GM12878 (cell line): ENCODE data around the gene HELZ. TPM values are rescaled to one million over a fixed set of nuclear protein-coding genes. Genes with fewer than 3 reads are reported as not detected.

Experiments used
- ATAC-seq: fragments of 200-7000 bp; cut with Tn5 transposase; 3 replicates; pipeline ENCODE4 v1.9.1; 2020; ENCODE audit warnings: mild to moderate bottlenecking, moderate library complexity
- BruUV-seq: library from RNA; stranded (reverse); fragments of 400-500 nt; replicated peaks from 2 replicates; lab custom pipeline; 2021; lab: Mats Ljungman, UMichigan
- CTCF ChIA-PET: fragments of 300-600 bp; sonication (Branson Sonifier 250); formaldehyde crosslinking; extraction: SDS; loops from one replicate; lab custom pipeline; 2021; ENCODE audit warnings: inconsistent platforms; lab: Yijun Ruan, JAX
- POLR2A ChIA-PET: fragments of 350-600 bp; formaldehyde crosslinking; extraction: SDS; loops from one replicate; lab custom pipeline; 2021; ENCODE audit warnings: inconsistent platforms; lab: Charles Lee
- RAD21 ChIA-PET: fragments of 300-600 bp; sonication (Branson Sonifier 250); formaldehyde crosslinking; loops from one replicate; lab custom pipeline; 2023; ENCODE audit warnings: antibody characterized with exemption; ENCODE audit not compliant: unreplicated experiment; lab: Charles Lee
- SMC1A ChIA-PET: fragments of 300-600 bp; sonication (Branson Sonifier 250); formaldehyde crosslinking; loops from one replicate; lab custom pipeline; 2023; ENCODE audit not compliant: unreplicated experiment, uncharacterized antibody; lab: Charles Lee
- DNase-seq: peaks from one replicate; pipeline ENCODE4 v3.0.0-alpha.2; 2011; ENCODE audit warnings: low read depth, low spot score
- FAIRE-seq: peaks from 3 replicates; lab custom pipeline; 2011; peaks lifted over from hg19 to GRCh38; lab: Jason Lieb, UNC
- H2AFZ ChIP-seq: 2 replicates; pipeline ENCODE4 v1.6.0; 2011; ENCODE audit warnings: low read depth, low read length, control low read depth; ENCODE audit not compliant: control insufficient read depth
- H3K27ac ChIP-seq: 2 replicates; pipeline ENCODE4 v1.5.1; 2011; ENCODE audit warnings: control low read depth; ENCODE audit not compliant: control insufficient read depth, insufficient read depth
- H3K27me3 ChIP-seq, 2 experiments: replicated peaks in 1 of 2; 2 replicates each; pipeline versions ENCODE4 v1.6.0 to v1.6.1; 2011; ENCODE audit warnings: low read length in 1 of 2; ENCODE audit not compliant: control insufficient read depth in 2 of 2, insufficient read depth in 2 of 2
- H3K36me3 ChIP-seq, 2 experiments: 2 replicates each; pipeline ENCODE4 v1.5.1; 2011; ENCODE audit warnings: low read length in 1 of 2; ENCODE audit not compliant: control insufficient read depth in 2 of 2, insufficient read depth in 2 of 2
- H3K4me1 ChIP-seq: 2 replicates; pipeline ENCODE4 v1.6.1; 2011; ENCODE audit warnings: mild to moderate bottlenecking, low read length, moderate library complexity, mixed read lengths; ENCODE audit not compliant: control insufficient read depth, insufficient read depth
- H3K4me2 ChIP-seq: 2 replicates; pipeline ENCODE4 v1.6.0; 2011; ENCODE audit warnings: control low read depth; ENCODE audit not compliant: control insufficient read depth, insufficient read depth
- H3K4me3 ChIP-seq: fragments of 200-600 bp; sonication (generic); 2 replicates; pipeline ENCODE4 v1.5.1; 2016
- H3K79me2 ChIP-seq: 2 replicates; pipeline ENCODE4 v1.6.0; 2011; ENCODE audit warnings: low read length; ENCODE audit not compliant: control insufficient read depth, insufficient read depth
- H3K9ac ChIP-seq: 2 replicates; pipeline ENCODE4 v1.8.0; 2011; ENCODE audit warnings: low read length, control low read depth, mixed read lengths; ENCODE audit not compliant: control insufficient read depth, insufficient read depth
- H3K9me3 ChIP-seq: replicated peaks from 3 replicates; pipeline ENCODE4 v1.5.1; 2011; ENCODE audit warnings: mild to moderate bottlenecking, low read length; ENCODE audit not compliant: control insufficient read depth, insufficient read depth
- H4K20me1 ChIP-seq: 2 replicates; pipeline ENCODE4 v1.6.0; 2011; ENCODE audit not compliant: control insufficient read depth, insufficient read depth
- ASH2L ChIP-seq: fragments of 300-600, 200-600 bp; sonication (generic); IDR thresholded peaks from 2 replicates; pipeline ENCODE4 v1.6.1; 2017; ENCODE audit warnings: low read depth, mild to moderate bottlenecking, borderline replicate concordance
- ATF3 ChIP-seq: IDR thresholded peaks from 2 replicates; pipeline ENCODE4 v1.6.1; 2011; ENCODE audit warnings: low read depth, mild to moderate bottlenecking, low read length, moderate library complexity, borderline replicate concordance; ENCODE audit errors: extremely low read depth
- CHD2 ChIP-seq: IDR thresholded peaks from 2 replicates; pipeline ENCODE4 v1.6.1; 2011; ENCODE audit warnings: low read depth, low read length, improper control_type of control experiment, borderline replicate concordance
- E2F4 ChIP-seq: IDR thresholded peaks from 2 replicates; pipeline ENCODE4 v1.6.1; 2012; ENCODE audit warnings: low read depth, low read length, improper control_type of control experiment
- ETV6 ChIP-seq, 2 experiments: fragments of 450-650 bp in 1 of 2; IDR thresholded peaks in 1 of 2; conservative IDR thresholded peaks in 1 of 2; 2 replicates each; pipeline ENCODE4 v1.6.1; 2014; ENCODE audit warnings: antibody characterized with exemption in 1 of 2, borderline replicate concordance in 1 of 2, low read depth in 1 of 2, mild to moderate bottlenecking in 1 of 2, moderate library complexity in 1 of 2
- NFXL1 ChIP-seq: fragments of 450-650 bp; IDR thresholded peaks from 2 replicates; pipeline ENCODE4 v1.6.1; 2017; ENCODE audit warnings: antibody characterized with exemption, mild to moderate bottlenecking, borderline replicate concordance
- RAD21 ChIP-seq: IDR thresholded peaks from 2 replicates; pipeline ENCODE4 v1.6.1; 2011; ENCODE audit warnings: mild to moderate bottlenecking, low read depth, low read length, moderate library complexity; ENCODE audit not compliant: insufficient read depth
- RFX5 ChIP-seq: IDR thresholded peaks from 2 replicates; pipeline ENCODE4 v1.6.1; 2011; ENCODE audit warnings: low read depth, low read length, improper control_type of control experiment
- YBX1 ChIP-seq: fragments of 450-650 bp; IDR thresholded peaks from 2 replicates; pipeline ENCODE4 v1.6.1; 2016; ENCODE audit warnings: antibody characterized with exemption
- WGBS: methylation state at CpG from one replicate; pipeline ENCODE4 v1.1.6; 2016; ENCODE audit warnings: low lambda C conversion rate; ENCODE audit not compliant: insufficient replicate concordance, insufficient coverage; ENCODE audit errors: missing lambda C conversion rate; 5-methylcytosine and 5-hydroxymethylcytosine counted together
- in situ Hi-C: fragments of 300-500 bp; cut with MboI; formaldehyde crosslinking; loops from 9 replicates; pipeline ENCODE4 v1.14.3; 2018; ENCODE audit warnings: mixed read lengths
- intact Hi-C: fragments of 100-400 bp; cut with micrococcal nuclease; formaldehyde crosslinking; loops from one replicate; pipeline ENCODE4 v1.14.2; 2022; ENCODE audit not compliant: unreplicated experiment
- polyA plus RNA-seq, 11 experiments: library from polyadenylated mRNA; depleted of rRNA in 4 of 11; unstranded in 6 of 11; stranded (reverse) in 5 of 11; fragments of >200 nt; fragmentation: Nextera tagmentation in 4 of 11; fragmentation: Illumina TruSeq in 1 of 11; extraction: Ambion mirVana in 4 of 11; extraction: Trizol in 1 of 11; gene quantifications; 1 replicate in 1 of 11; 2 replicates in 10 of 11; pipeline versions ENCODE4 v1.2.1 to v1.2.3, GENCODE V29; 2011 to 2016; ENCODE audit warnings: inconsistent platforms in 2 of 11, missing spikeins in 2 of 11, low read depth in 1 of 11
- total RNA-seq, 4 experiments: library from RNA; depleted of rRNA in 3 of 4; stranded (reverse); fragments of >200 nt in 3 of 4; fragmentation: Illumina TruSeq in 1 of 4; extraction: Trizol in 1 of 4; gene quantifications; 2 replicates each; pipeline versions ENCODE4 v1.2.1 to v1.2.3, GENCODE V29; 2013 to 2021
- TF ChIP-seq, protein P1 (sequence below): fragments of 450-650 bp; formaldehyde crosslinking; IDR thresholded peaks from 2 replicates; pipeline ENCODE4 v1.4.0; 2022; ENCODE audit warnings: mild to moderate bottlenecking, moderate library complexity
- TF ChIP-seq, protein P2 (sequence below): IDR thresholded peaks from 2 replicates; pipeline ENCODE4 v1.6.1; 2012; ENCODE audit warnings: mild to moderate bottlenecking, low read depth, low read length

The HELZ gene
- total and polyA plus RNA-seq, 10 of the 15 experiments (the other 5 are each of a cell fraction or from before 2014, with no cell fraction given): 1.5 to 36.8 (median 19.1) TPM

DNA sequence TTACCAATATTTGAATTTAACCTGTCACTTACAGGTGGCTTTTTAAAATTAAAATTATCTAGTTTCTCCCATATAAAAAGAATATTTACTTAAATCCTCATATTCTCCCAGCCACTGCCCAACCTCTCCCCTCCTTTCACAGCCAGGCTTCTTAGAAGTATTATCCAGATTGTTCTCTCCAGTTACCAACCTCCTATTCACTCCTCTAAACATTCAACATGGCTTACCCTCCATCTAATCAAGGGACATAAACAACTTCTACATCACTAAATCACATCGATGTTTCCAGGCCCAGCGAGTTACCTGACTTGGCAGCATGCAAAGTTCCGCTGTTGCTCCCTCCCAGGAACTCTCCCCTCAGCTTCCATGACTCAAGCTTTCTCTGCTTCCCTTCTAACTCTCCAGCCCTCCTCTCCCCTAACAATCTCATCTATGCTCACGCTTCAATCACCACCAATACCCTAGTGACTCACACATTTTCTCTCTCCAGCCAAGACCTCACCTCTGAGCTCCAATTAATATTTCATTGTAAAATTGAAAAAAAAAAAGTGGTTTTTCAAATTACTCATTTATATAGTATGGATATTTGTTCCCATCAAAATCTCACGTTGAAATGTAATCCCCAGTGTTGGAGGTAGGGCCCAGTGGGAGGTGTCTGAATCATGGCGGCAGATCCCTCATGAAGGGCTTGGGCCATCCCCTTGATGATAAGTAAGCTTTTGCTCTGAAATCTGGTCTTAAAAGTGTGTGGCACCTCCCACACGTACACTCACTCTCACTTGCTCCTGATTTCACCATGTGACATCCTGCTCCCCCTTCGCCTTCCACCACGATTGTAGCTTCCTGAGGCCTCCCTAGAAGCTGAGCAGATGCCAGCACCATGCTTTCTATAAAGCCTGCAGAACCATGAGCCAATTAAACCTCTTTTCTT lies 88.5 kb downstream of the HELZ start:
- BruUV-seq: no TSS peak
- Histone ChIP-seq H3K9me3 (no peaks in the 10 kb centered on the region), H3K9ac (no peak overlapping the region), H3K27ac (no peak overlapping the region), H3K36me3 (peaks cover 0 to 4% of the 10 kb centered on the region in 2 experiments; a peak in 3 of 4 replicates), H3K4me2 (no peak overlapping the region), H3K4me3 (no peak overlapping the region), H3K27me3 (no peaks in the 10 kb centered on the region), H4K20me1 (no peaks in the 10 kb centered on the region), H2AFZ (no peak overlapping the region), H3K79me2 (no peaks in the 10 kb centered on the region), H3K4me1 (no peaks in the 10 kb centered on the region)
- ChIA-PET SMC1A (interaction anchor here (1.0 to 2.3 kb wide), 4 partner anchors 11 to 442 kb away, joined by 3 to 8 read pairs (median 6); no protein-coding TSS in a partner anchor), RAD21 (no interaction called here), CTCF (interaction anchor here (0.6 to 2.2 kb wide), 6 partner anchors 12 to 319 kb away, joined by 3 to 7 read pairs (median 3); no protein-coding TSS in a partner anchor), POLR2A (interaction anchor here (0.7 to 1.4 kb wide), 2 partner anchors 15 to 304 kb away, joined by 3 read pairs; no protein-coding TSS in a partner anchor)
- no peak for FAIRE-seq
- no peak for DNase-seq
- 88% methylated on average over 7 of the region's 9 CpGs for WGBS
- in situ Hi-C loops: no loop called here
- intact Hi-C loops: no loop called here
- no peak for ATAC-seq
- no peak for TF ChIP-seq ETV6 (conservative IDR thresholded peaks at IDR 0.05 in 1 of 2, IDR thresholded peaks at IDR 0.05 in 1 of 2; ENCODE audit: borderline replicate concordance in 1 of 2, low read depth in 1 of 2)
- TF ChIP-seq, protein P1, sequence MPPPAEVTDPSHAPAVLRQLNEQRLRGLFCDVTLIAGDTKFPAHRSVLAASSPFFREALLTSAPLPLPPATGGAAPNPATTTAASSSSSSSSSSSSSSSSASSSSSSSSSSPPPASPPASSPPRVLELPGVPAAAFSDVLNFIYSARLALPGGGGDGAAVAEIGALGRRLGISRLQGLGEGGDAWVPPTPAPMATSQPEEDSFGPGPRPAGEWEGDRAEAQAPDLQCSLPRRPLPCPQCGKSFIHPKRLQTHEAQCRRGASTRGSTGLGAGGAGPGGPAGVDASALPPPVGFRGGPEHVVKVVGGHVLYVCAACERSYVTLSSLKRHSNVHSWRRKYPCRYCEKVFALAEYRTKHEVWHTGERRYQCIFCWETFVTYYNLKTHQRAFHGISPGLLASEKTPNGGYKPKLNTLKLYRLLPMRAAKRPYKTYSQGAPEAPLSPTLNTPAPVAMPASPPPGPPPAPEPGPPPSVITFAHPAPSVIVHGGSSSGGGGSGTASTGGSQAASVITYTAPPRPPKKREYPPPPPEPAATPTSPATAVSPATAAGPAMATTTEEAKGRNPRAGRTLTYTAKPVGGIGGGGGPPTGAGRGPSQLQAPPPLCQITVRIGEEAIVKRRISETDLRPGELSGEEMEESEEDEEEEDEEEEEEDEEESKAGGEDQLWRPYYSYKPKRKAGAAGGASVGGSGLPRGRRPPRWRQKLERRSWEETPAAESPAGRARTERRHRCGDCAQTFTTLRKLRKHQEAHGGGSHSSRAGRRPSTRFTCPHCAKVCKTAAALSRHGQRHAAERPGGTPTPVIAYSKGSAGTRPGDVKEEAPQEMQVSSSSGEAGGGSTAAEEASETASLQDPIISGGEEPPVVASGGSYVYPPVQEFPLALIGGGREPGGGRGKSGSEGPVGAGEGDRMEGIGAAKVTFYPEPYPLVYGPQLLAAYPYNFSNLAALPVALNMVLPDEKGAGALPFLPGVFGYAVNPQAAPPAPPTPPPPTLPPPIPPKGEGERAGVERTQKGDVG (CRISPR knock-in tag): no peak
- no peak for TF ChIP-seq E2F4
- TF ChIP-seq RAD21: no peak
- no peak for TF ChIP-seq RFX5
- no peak for TF ChIP-seq ASH2L
- TF ChIP-seq, protein P2, sequence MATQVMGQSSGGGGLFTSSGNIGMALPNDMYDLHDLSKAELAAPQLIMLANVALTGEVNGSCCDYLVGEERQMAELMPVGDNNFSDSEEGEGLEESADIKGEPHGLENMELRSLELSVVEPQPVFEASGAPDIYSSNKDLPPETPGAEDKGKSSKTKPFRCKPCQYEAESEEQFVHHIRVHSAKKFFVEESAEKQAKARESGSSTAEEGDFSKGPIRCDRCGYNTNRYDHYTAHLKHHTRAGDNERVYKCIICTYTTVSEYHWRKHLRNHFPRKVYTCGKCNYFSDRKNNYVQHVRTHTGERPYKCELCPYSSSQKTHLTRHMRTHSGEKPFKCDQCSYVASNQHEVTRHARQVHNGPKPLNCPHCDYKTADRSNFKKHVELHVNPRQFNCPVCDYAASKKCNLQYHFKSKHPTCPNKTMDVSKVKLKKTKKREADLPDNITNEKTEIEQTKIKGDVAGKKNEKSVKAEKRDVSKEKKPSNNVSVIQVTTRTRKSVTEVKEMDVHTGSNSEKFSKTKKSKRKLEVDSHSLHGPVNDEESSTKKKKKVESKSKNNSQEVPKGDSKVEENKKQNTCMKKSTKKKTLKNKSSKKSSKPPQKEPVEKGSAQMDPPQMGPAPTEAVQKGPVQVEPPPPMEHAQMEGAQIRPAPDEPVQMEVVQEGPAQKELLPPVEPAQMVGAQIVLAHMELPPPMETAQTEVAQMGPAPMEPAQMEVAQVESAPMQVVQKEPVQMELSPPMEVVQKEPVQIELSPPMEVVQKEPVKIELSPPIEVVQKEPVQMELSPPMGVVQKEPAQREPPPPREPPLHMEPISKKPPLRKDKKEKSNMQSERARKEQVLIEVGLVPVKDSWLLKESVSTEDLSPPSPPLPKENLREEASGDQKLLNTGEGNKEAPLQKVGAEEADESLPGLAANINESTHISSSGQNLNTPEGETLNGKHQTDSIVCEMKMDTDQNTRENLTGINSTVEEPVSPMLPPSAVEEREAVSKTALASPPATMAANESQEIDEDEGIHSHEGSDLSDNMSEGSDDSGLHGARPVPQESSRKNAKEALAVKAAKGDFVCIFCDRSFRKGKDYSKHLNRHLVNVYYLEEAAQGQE: no peak
- no peak for TF ChIP-seq YBX1
- TF ChIP-seq CHD2: no peak
- no peak for TF ChIP-seq NFXL1
- TF ChIP-seq ATF3: no peak
